DOHH2 (cell line): ENCODE data around the gene DNASE1L1.

Experiments
- EZH2phosphoT487 ChIP-seq: fragments of 200-600 bp; sonication (generic); IDR thresholded peaks from 2 replicates; pipeline ENCODE4 v1.6.1; 2017; ENCODE audit warnings: borderline replicate concordance, mild to moderate bottlenecking, antibody characterized with exemption, low read length, moderate library complexity, mixed read lengths
- TF ChIP-seq, protein P1 (sequence below): fragments of 200-600 bp; sonication (generic); IDR thresholded peaks from one replicate; pipeline ENCODE4 v1.5.1; 2014; ENCODE audit warnings: antibody characterized with exemption, mild to moderate bottlenecking, low read depth, low read length; ENCODE audit not compliant: poor library complexity, severe bottlenecking

GRCh38 chrX:154444755-154445246 lies 35.7 kb upstream of the DNASE1L1 start:
- TF ChIP-seq, protein P1, sequence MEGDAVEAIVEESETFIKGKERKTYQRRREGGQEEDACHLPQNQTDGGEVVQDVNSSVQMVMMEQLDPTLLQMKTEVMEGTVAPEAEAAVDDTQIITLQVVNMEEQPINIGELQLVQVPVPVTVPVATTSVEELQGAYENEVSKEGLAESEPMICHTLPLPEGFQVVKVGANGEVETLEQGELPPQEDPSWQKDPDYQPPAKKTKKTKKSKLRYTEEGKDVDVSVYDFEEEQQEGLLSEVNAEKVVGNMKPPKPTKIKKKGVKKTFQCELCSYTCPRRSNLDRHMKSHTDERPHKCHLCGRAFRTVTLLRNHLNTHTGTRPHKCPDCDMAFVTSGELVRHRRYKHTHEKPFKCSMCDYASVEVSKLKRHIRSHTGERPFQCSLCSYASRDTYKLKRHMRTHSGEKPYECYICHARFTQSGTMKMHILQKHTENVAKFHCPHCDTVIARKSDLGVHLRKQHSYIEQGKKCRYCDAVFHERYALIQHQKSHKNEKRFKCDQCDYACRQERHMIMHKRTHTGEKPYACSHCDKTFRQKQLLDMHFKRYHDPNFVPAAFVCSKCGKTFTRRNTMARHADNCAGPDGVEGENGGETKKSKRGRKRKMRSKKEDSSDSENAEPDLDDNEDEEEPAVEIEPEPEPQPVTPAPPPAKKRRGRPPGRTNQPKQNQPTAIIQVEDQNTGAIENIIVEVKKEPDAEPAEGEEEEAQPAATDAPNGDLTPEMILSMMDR = no peak
- no peak for TF ChIP-seq EZH2phosphoT487
